B cell (primary cell): ENCODE measurements around the gene ANKRD10.

Experiments used
- EZH2 ChIP-seq: IDR thresholded peaks from 2 replicates; pipeline ENCODE4 v1.6.1; 2012; ENCODE audit warnings: borderline replicate concordance, low read depth, mild to moderate bottlenecking, moderate library complexity, low read length; ENCODE audit not compliant: insufficient read depth, poor library complexity, severe bottlenecking
- TF ChIP-seq, protein P1 (sequence below): fragments of 200-600 bp; IDR thresholded peaks from one replicate; pipeline ENCODE4 v1.8.0; 2022; ENCODE audit warnings: antibody characterized with exemption, mild to moderate bottlenecking

DNA sequence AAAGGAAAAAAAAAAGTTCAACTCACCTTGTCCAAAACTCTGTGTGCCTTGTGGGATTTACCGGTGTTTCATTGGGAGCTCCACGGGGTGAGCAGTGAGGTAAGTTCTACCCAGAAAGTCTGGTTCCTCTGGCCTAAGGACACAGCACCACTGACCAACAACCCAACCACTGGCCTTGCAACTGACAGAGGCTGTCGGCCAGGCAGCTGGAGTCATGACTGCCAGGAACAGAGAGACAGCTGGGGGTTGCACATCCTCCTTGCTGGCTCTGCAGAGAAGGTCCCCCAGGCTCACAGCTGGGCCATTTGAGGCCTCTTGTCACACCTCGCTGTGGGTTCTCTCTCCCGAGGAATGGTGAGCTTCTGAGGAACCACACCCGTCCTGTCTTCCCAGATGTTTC lies 59.5 kb downstream of the ANKRD10 start:
- TF ChIP-seq, protein P1, sequence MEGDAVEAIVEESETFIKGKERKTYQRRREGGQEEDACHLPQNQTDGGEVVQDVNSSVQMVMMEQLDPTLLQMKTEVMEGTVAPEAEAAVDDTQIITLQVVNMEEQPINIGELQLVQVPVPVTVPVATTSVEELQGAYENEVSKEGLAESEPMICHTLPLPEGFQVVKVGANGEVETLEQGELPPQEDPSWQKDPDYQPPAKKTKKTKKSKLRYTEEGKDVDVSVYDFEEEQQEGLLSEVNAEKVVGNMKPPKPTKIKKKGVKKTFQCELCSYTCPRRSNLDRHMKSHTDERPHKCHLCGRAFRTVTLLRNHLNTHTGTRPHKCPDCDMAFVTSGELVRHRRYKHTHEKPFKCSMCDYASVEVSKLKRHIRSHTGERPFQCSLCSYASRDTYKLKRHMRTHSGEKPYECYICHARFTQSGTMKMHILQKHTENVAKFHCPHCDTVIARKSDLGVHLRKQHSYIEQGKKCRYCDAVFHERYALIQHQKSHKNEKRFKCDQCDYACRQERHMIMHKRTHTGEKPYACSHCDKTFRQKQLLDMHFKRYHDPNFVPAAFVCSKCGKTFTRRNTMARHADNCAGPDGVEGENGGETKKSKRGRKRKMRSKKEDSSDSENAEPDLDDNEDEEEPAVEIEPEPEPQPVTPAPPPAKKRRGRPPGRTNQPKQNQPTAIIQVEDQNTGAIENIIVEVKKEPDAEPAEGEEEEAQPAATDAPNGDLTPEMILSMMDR, result no peak
- TF ChIP-seq EZH2, result no peak
